22Rv1 (cell line): ENCODE results near the gene ATG4B.

Experiments used
- H3K27ac ChIP-seq: fragments of 450-650 bp; 2 replicates; pipeline ENCODE4 v1.5.1; 2017
- ZFX ChIP-seq: fragments of 450-650 bp; IDR thresholded peaks from 2 replicates; pipeline ENCODE4 v1.6.1; 2017; ENCODE audit warnings: antibody characterized with exemption, borderline replicate concordance
- TF ChIP-seq, protein P1 (sequence below): fragments of 450-650 bp; IDR thresholded peaks from 2 replicates; pipeline ENCODE4 v1.5.1; 2017; ENCODE audit warnings: mild to moderate bottlenecking

ATG4B gene

DNA sequence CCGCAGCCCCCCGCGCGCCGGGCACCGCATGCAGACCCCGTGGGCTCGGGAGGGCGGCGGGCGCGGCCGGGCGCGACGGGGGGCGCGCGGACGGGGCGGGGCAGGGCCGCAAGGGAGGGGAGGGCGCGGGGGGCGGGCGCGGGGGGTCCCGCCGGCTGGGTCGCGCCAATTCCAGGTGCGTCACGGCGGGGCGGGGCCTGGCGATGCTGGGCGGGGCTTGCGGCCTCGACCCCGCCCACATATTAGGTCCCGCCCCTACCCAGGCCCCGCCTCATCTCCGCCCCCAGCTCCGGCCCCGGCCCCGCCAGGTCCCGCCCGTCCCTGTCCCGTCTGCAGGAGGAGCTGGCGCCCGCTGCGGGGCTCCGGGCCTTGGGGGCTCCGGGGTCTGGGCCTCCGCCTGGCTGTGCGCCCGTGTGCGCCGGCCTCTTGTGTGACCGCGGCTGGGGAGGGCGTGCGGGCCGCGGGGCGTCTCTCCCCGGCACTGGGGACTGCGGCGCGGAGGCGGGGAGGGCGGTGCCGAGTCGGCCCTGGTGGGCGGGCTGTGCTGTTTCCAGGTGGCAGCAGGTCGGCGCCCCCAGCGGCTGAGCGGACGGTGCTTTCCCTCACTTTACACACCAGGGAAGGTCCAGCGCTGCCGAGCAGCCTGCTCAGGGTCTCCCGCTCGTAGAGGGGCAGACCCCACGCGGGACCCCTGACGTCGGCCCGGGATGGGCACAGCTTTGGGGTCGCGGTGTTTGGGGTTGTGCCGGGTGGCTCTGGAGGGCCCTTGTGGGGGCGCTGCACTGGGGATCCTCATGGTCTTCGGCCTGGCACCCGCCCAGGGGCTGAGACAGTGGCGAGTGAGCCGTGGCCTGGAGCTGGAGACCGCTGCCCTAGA is 64.9 kb downstream of the ATG4B start:
- peak overlapping the region; percentile 96 for H3K27ac ChIP-seq
- TF ChIP-seq ZFX = no peak
- TF ChIP-seq, protein P1, sequence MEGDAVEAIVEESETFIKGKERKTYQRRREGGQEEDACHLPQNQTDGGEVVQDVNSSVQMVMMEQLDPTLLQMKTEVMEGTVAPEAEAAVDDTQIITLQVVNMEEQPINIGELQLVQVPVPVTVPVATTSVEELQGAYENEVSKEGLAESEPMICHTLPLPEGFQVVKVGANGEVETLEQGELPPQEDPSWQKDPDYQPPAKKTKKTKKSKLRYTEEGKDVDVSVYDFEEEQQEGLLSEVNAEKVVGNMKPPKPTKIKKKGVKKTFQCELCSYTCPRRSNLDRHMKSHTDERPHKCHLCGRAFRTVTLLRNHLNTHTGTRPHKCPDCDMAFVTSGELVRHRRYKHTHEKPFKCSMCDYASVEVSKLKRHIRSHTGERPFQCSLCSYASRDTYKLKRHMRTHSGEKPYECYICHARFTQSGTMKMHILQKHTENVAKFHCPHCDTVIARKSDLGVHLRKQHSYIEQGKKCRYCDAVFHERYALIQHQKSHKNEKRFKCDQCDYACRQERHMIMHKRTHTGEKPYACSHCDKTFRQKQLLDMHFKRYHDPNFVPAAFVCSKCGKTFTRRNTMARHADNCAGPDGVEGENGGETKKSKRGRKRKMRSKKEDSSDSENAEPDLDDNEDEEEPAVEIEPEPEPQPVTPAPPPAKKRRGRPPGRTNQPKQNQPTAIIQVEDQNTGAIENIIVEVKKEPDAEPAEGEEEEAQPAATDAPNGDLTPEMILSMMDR = peak; percentile 85

DNA sequence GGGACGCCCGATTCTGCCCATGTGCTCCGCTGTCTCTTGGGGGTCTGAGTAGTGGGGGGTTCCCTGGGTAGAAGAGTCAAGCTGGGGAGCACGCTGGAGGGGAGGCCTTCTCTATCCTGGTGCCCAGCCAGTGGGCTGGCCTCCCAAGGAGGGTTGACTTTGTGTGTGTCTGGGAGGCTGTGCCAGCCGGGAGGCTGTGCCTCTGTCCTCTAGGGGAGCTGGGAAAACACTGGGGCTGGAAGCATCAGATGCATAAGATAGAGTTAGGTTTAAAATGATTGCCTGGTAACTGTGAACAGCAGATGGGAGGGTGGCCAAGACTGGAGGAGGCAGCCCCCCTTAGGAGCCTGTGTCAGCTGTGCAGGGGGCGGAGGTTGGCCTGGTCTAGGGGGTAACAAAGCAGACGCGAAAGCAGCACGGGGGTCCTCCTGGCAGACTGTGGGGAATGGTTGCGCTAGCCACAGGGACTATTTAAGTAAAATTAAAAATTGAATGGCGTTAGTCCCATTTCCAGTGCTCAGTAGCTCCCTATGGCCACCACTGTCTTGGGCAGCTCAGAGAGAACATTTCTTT is 65.6 kb downstream of the ATG4B start:
- peak overlapping the region; percentile 96 for H3K27ac ChIP-seq
- no peak for TF ChIP-seq ZFX
- TF ChIP-seq, protein P1 = no peak

DNA sequence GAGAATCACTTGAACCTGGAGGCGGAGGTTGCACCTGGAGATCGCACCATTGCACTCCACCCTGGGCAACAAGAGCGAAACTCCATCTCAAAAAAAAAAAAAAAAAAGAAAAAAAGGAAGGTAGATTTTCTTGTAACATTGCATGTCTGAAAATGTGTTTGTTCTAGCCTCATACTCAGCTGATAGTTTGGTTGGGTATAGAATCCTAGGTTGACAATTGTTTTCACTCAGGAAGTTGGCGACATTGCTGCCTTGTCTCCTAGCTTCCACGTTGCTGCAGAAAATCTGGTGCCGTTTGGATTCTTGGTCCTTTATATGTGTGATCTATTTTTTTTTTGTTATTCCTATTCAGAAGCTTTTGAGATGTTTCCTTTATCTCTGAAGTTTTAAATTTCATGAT is 69.0 kb downstream of the ATG4B start:
- TF ChIP-seq, protein P1 = no peak
- no peak for TF ChIP-seq ZFX
- H3K27ac ChIP-seq = no peak overlapping the region

DNA sequence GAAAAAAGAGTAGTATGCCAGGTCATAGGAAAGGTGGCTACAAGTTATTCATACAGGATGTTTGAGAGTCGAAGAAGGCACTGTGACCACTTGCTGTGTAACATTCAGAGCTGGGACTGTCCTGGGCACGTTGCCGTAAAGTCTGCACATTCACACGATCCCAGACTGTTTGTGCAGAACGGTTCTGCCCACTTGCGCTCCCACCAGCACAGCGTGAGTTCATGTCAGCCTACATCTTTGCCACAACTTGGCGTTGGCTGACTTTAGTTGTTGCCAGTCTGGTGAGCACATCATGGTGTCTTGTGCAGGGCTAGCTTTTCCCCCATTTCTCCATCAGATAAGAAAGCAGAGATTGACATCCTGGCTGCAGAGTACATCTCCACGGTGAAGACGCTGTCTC is 71.4 kb downstream of the ATG4B start:
- TF ChIP-seq ZFX = no peak
- TF ChIP-seq, protein P1 = no peak
- no peak overlapping the region for H3K27ac ChIP-seq

DNA sequence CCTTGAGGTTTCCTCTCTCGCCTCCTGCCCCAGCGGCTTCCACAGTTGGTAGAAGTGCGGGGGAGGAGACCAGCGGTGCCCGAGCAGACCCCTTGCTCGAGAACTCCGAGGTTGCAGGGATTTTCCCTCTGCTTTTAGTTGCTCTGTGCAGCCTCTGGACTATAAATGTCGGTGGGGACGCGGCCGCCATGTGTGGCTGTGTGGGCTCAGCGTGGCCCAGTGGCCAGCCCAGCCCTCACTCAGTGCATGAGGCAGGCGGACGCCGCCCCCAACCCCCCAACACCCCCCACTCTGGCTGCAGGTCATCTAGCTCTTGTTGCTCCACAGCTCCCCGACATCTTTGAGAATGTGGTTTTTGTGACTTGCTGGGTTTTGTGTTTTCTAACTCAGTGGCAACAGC is 81.6 kb downstream of the ATG4B start:
- TF ChIP-seq, protein P1 = no peak
- TF ChIP-seq ZFX = no peak
- no peak overlapping the region for H3K27ac ChIP-seq

DNA sequence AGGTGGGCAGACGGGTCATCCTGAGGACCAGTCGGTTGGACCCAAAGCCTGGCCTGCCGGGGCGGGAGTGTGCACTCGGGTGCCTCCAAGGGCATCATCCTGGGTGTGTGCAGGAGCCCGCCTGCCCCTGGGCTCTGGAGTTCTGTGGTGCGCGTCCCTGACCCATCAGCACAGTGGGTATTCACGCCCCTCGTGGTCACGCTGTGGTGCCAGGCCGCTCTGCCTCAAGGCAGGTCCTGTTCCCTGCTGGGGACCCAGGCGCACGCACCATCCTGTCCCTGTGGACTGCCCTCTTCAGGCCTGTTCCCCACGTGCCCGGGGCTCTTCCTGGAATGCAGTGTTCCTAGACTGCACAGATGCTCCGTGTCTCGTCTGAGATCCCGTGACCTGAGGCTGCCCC is 82.6 kb downstream of the ATG4B start:
- H3K27ac ChIP-seq = no peak overlapping the region
- TF ChIP-seq ZFX = no peak

DNA sequence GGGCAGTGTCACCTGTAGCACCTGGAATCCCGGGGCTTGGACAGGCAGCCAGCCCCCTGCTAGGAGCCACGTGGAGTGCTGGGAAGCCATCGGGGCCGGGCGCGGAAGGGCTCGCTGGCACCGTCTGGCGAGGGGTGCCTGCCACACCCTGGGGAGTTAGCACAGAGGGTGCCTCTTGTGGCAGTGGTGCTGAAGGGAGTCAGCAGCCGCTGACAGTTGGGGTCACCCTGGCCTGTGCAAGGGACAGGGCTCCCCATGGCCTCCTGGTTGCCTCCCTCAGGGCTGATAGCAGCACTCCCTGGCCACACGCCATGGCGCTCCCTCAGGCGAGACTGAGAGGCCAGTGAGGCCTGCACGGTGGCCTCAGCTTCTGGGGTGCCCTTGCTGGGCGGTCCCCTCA is 83.1 kb downstream of the ATG4B start:
- TF ChIP-seq, protein P1 = no peak
- no peak for TF ChIP-seq ZFX
- no peak overlapping the region for H3K27ac ChIP-seq
